Vagina (tissue), 2 donors: ENCODE measurements around the gene MEI1. TPM values are rescaled to one million over a fixed set of nuclear protein-coding genes. Genes with fewer than 3 reads are reported as not detected.

Source experiments
- DNase-seq, 2 donors: peaks; one replicate each; pipeline ENCODE4 v3.0.0-alpha.2; 2017; ENCODE audit errors: extremely low spot score in 2 of 2
- H3K27ac ChIP-seq: fragments of 200-600 bp; sonication (generic); one replicate; pipeline ENCODE4 v1.5.1; 2019
- H3K27me3 ChIP-seq: fragments of 200-600 bp; sonication (generic); one replicate; pipeline ENCODE4 v1.5.1; 2019
- H3K36me3 ChIP-seq, 2 donors: fragments of 200-600 bp; sonication (generic); one replicate each; pipeline ENCODE4 v1.5.1; 2017 to 2019
- H3K4me1 ChIP-seq: fragments of 200-600 bp; sonication (generic); one replicate; pipeline ENCODE4 v1.5.1; 2019
- H3K4me3 ChIP-seq, 2 donors: fragments of 200-600 bp; sonication (generic); 1 replicate in 1 of 2; 2 replicates in 1 of 2; pipeline ENCODE4 v1.5.1; 2016 to 2019
- H3K9me3 ChIP-seq: fragments of 200-600 bp; sonication (generic); one replicate; pipeline ENCODE4 v1.5.1; 2019
- CTCF ChIP-seq, 3 experiments: fragments of 450-650 bp in 2 of 3; fragments of 200-600 bp in 1 of 3; sonication (generic) in 1 of 3; IDR thresholded peaks; one replicate each; pipeline ENCODE4 v1.5.1; 2017 to 2019; ENCODE audit warnings: antibody characterized with exemption in 3 of 3, mild to moderate bottlenecking in 2 of 3, moderate library complexity in 2 of 3
- POLR2A ChIP-seq, 2 donors: fragments of 450-650 bp; IDR thresholded peaks; one replicate each; pipeline ENCODE4 v1.6.1; 2017; ENCODE audit warnings: antibody characterized with exemption in 2 of 2, mild to moderate bottlenecking in 2 of 2, moderate library complexity in 2 of 2
- POLR2AphosphoS5 ChIP-seq, 2 donors: sonication (generic); formaldehyde crosslinking; IDR thresholded peaks; one replicate each; pipeline ENCODE4 v1.9.0; 2017; ENCODE audit warnings: antibody characterized with exemption in 2 of 2, mild to moderate bottlenecking in 2 of 2, low read depth in 1 of 2; ENCODE audit not compliant: insufficient read depth in 1 of 2
- intact Hi-C: fragments of 100-400 bp; cut with DNase I; formaldehyde crosslinking; loops from one replicate; pipeline ENCODE4 v1.15.1; 2023
- total RNA-seq: library from RNA; depleted of rRNA; stranded (reverse); fragments of >200 nt; gene quantifications from one replicate; pipeline ENCODE4 v1.2.3, GENCODE V29; 2016

MEI1 gene
- total RNA-seq, 1 donor from 2014 or later = 6.4 TPM

DNA sequence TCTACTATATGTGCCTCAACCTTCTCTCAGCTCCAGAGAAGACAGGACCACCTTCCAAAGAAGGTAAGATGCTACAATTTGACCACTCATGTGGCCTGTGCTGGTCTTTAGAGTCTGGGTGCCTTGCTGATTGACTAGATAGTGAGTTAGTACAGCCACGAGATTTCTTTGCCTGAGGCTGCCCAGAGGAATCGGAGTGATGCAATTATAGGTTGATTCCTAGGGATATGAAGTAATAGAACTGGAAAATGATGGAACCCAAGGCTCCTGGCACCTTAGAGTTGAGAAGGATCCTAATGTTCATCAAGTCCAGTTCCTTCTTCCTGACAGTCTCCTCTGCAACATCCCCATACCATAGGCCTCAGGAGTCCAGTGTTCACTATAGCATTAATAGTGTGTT, 54.7 kb downstream of the MEI1 start:
- no peaks in the 10 kb centered on the region for H3K27me3 ChIP-seq
- H3K36me3 ChIP-seq = no peaks in the 10 kb centered on the region
- H3K9me3 ChIP-seq = no peaks in the 10 kb centered on the region
- H3K27ac ChIP-seq = no peak overlapping the region
- intact Hi-C loops = no loop called here
- TF ChIP-seq POLR2AphosphoS5 (IDR thresholded peaks at IDR 0.05; ENCODE audit: insufficient read depth in 1 of 2, low read depth in 1 of 2) (no peak), POLR2A (IDR thresholded peaks at IDR 0.05) (no peak), CTCF (IDR thresholded peaks at IDR 0.05) (no peak)
- H3K4me1 ChIP-seq = no peaks in the 10 kb centered on the region
- H3K4me3 ChIP-seq = no peak overlapping the region
- DNase-seq = no peak

DNA sequence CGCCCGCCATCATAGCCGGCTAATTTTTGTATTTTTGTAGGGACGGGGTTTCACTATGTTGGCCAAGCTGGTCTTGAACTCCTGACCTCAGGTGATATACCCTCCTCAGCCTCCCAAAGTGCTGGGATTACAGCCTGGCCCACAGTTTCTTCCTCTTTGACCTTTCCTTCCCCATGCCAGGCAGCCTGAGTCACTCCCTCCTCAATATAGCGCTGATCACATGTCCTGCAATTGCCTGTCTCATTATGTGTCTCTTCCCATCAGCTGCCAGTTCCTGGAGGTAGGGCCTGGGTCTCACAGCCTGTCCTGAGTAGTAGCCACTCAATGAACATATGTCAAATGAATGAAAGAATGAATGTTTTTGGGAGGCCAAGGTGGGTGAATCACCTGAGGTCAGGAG, 58.2 kb downstream of the MEI1 start:
- TF ChIP-seq CTCF (IDR thresholded peaks at IDR 0.05) (no peak), POLR2AphosphoS5 (IDR thresholded peaks at IDR 0.05; ENCODE audit: insufficient read depth in 1 of 2, low read depth in 1 of 2) (no peak), POLR2A (IDR thresholded peaks at IDR 0.05) (no peak)
- no peak overlapping the region for H3K4me3 ChIP-seq
- no peaks in the 10 kb centered on the region for H3K36me3 ChIP-seq
- intact Hi-C loops = no loop called here
- no peaks in the 10 kb centered on the region for H3K27me3 ChIP-seq
- no peaks in the 10 kb centered on the region for H3K4me1 ChIP-seq
- H3K9me3 ChIP-seq = no peaks in the 10 kb centered on the region
- DNase-seq = no peak
- H3K27ac ChIP-seq = no peak overlapping the region

DNA sequence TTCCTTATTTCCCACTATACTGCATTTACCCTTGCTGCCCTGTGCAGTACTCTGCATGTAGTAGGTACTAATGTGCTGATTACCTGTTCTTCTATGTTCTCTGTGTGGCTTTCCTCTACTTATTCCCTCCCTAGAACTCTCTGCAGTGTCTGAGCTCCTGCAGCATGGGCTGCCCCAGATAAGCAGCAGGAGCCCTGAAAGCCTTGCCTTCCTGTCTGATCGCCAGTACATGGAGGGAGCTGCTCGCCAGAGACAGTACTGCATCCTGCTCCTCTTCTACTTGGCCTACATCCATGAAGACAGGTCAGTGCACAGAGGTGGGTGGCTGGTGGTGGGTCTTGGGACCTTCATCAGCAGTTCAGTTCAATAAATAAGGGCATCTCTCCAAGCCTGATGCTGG, 58.9 kb downstream of the MEI1 start:
- no peak for DNase-seq
- Histone ChIP-seq H3K27ac (no peak overlapping the region), H3K27me3 (no peaks in the 10 kb centered on the region), H3K4me1 (no peaks in the 10 kb centered on the region), H3K36me3 (no peaks in the 10 kb centered on the region), H3K9me3 (no peaks in the 10 kb centered on the region), H3K4me3 (no peak overlapping the region)
- intact Hi-C loops = no loop called here
- TF ChIP-seq CTCF (IDR thresholded peaks at IDR 0.05) = no peak
- no peak for TF ChIP-seq POLR2AphosphoS5 (IDR thresholded peaks at IDR 0.05; ENCODE audit: insufficient read depth in 1 of 2, low read depth in 1 of 2)
- no peak for TF ChIP-seq POLR2A (IDR thresholded peaks at IDR 0.05)

- DNase-seq = no peak
These were observed 63.9 kb downstream of the MEI1 start for GRCh38 chr22:41762980-41763779.

More at GRCh38 chr22:41762980-41763779, 63.9 kb downstream of the MEI1 start:
- Histone ChIP-seq H3K4me3 (no peak overlapping the region), H3K4me1 (no peaks in the 10 kb centered on the region), H3K27ac (no peak overlapping the region), H3K9me3 (no peaks in the 10 kb centered on the region), H3K27me3 (no peaks in the 10 kb centered on the region), H3K36me3 (no peaks in the 10 kb centered on the region)
- intact Hi-C loops = no loop called here
- TF ChIP-seq POLR2AphosphoS5 (IDR thresholded peaks at IDR 0.05; ENCODE audit: insufficient read depth in 1 of 2, low read depth in 1 of 2) (no peak), POLR2A (IDR thresholded peaks at IDR 0.05) (no peak), CTCF (IDR thresholded peaks at IDR 0.05) (no peak)
